T-helper 22 cell (primary cell): ENCODE measurements around the gene TAS2R41.
"Not testable (repeated sequence)": the region's sequence is repeated elsewhere in the genome, so short reads cannot be mapped to it uniquely, and the experiment has no call there.

Source experiments
- DNase-seq: peaks from one replicate; pipeline ENCODE4 v3.0.0-alpha.2; 2020; ENCODE audit warnings: low read depth

TAS2R41 gene

GRCh38 chr7:143518941-143519340, 41.3 kb downstream of the TAS2R41 start:
- DNase-seq = no peak

- DNase-seq = no peak
Measured at GRCh38 chr7:143519411-143520131, 41.9 kb downstream of the TAS2R41 start.

GRCh38 chr7:143522309-143522916, 44.7 kb downstream of the TAS2R41 start:
- not testable (repeated sequence) for DNase-seq
